Muscle of leg (tissue), 11 donors: Measurements from ENCODE around the gene CRACR2A. TPM values are rescaled to one million over a fixed set of nuclear protein-coding genes. Genes with fewer than 3 reads are reported as not detected.
A peak's percentile ranks its signal among the peaks of the same experiment; 100 is the strongest.

Source experiments
- DNase-seq: peaks from one replicate; pipeline ENCODE4 v3.0.0; 2013
- H3K27ac ChIP-seq: one replicate; pipeline ENCODE4 v1.5.1; 2013; ENCODE audit warnings: mild to moderate bottlenecking, low read length, control low read depth
- H3K27me3 ChIP-seq: one replicate; pipeline ENCODE4 v1.6.1; 2013; ENCODE audit warnings: low read length; ENCODE audit not compliant: control insufficient read depth, insufficient read depth
- H3K36me3 ChIP-seq: one replicate; pipeline ENCODE4 v1.6.1; 2013; ENCODE audit warnings: low read length; ENCODE audit not compliant: control insufficient read depth, insufficient read depth
- H3K4me1 ChIP-seq: one replicate; pipeline ENCODE4 v1.6.1; 2013; ENCODE audit warnings: low read length; ENCODE audit not compliant: control insufficient read depth, insufficient read depth
- H3K4me3 ChIP-seq: one replicate; pipeline ENCODE4 v1.5.1; 2013; ENCODE audit warnings: low read length, control low read depth
- H3K9me3 ChIP-seq: replicated peaks from 2 replicates; pipeline ENCODE4 v1.6.1; 2013; ENCODE audit warnings: low read depth, low read length; ENCODE audit not compliant: control insufficient read depth
- WGBS: methylation state at CpG from one replicate; pipeline ENCODE4 v1.1.5; 2013; ENCODE audit warnings: missing lambda C conversion rate; ENCODE audit not compliant: insufficient coverage; 5-methylcytosine and 5-hydroxymethylcytosine counted together
- polyA plus RNA-seq, 8 donors: library from polyadenylated mRNA; unstranded; fragments of 120-200 nt; gene quantifications; one replicate each; pipeline versions ENCODE4 v1.2.1 to v1.2.3, GENCODE V29; 2013; ENCODE audit warnings: inconsistent platforms in 1 of 8, low replicate concordance in 1 of 8; ENCODE audit not compliant: insufficient read length in 8 of 8, insufficient read depth in 1 of 8
- total RNA-seq: library from RNA; stranded (reverse); fragments of 120-200 nt; gene quantifications from one replicate; pipeline ENCODE4 v1.2.4, GENCODE V29; 2013

Gene CRACR2A
- total and polyA plus RNA-seq, 9 donors: 1.3 to 2.1 (median 1.5) TPM

GRCh38 chr12:3726456-3726855 lies 26.5 kb downstream of the CRACR2A start:
- Histone ChIP-seq H3K9me3 (no peaks in the 10 kb centered on the region), H3K4me3 (no peak overlapping the region), H3K36me3 (no peaks in the 10 kb centered on the region), H3K27me3 (no peaks in the 10 kb centered on the region), H3K4me1 (peaks cover 13% of the 10 kb centered on the region), H3K27ac (no peak overlapping the region)
- DNase-seq: no peak
- 71% methylated on average over 5 of the region's 6 CpGs for WGBS

GRCh38 chr12:3725388-3726115 lies 27.4 kb downstream of the CRACR2A start:
- no peaks in the 10 kb centered on the region for H3K27me3 ChIP-seq
- no peak overlapping the region for H3K27ac ChIP-seq
- H3K36me3 ChIP-seq: no peaks in the 10 kb centered on the region
- H3K4me3 ChIP-seq: no peak overlapping the region
- 30% methylated on average over 1 of the region's 6 CpGs for whole genome bisulfite sequencing
- DNase-seq: peak; percentile 78
- H3K4me1 ChIP-seq: peaks cover 13% of the 10 kb centered on the region
- no peaks in the 10 kb centered on the region for H3K9me3 ChIP-seq

- H3K4me1 ChIP-seq: peaks cover 13% of the 10 kb centered on the region
- no peak overlapping the region for H3K4me3 ChIP-seq
- H3K27ac ChIP-seq: no peak overlapping the region
- no peak for DNase-seq
- 83% methylated on average over 10 of the region's 14 CpGs for WGBS
- no peaks in the 10 kb centered on the region for H3K36me3 ChIP-seq
- no peaks in the 10 kb centered on the region for H3K9me3 ChIP-seq
- H3K27me3 ChIP-seq: no peaks in the 10 kb centered on the region
Observed at GRCh38 chr12:3723916-3724805, 28.7 kb downstream of the CRACR2A start.

DNA sequence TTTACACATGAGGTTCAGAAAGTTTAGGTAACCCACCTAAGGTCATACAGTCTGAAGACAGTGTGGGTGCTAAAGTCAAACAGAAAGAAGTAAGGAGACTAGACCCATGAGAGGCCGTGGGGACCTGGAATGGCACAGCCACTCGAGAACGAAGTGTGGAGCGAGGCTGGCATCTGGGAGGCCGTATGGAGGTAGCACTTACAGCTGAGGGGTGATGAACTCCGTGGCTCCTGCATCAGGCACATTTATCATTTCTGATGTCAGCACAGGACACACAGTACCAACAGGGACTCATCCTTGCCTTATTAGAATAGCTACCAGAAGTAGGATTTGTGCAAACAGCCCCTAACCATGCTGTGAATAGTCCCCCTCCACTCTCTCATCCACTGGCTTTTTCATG lies 30.5 kb downstream of the CRACR2A start:
- DNase-seq: no peak
- Histone ChIP-seq H3K9me3 (no peaks in the 10 kb centered on the region), H3K27ac (no peak overlapping the region), H3K27me3 (no peaks in the 10 kb centered on the region), H3K4me3 (no peak overlapping the region), H3K4me1 (peaks cover 7% of the 10 kb centered on the region), H3K36me3 (no peaks in the 10 kb centered on the region)
- 90% methylated on average over 6 of the region's 6 CpGs for WGBS

- no peak for DNase-seq
- peaks cover 7% of the 10 kb centered on the region for H3K4me1 ChIP-seq
- no peaks in the 10 kb centered on the region for H3K9me3 ChIP-seq
- H3K27me3 ChIP-seq: no peaks in the 10 kb centered on the region
- no peak overlapping the region for H3K27ac ChIP-seq
- H3K4me3 ChIP-seq: no peak overlapping the region
- WGBS: 67% methylated on average over 1 of the region's 4 CpGs
- no peaks in the 10 kb centered on the region for H3K36me3 ChIP-seq
Observed at GRCh38 chr12:3720772-3721171, 32.1 kb downstream of the CRACR2A start.

- H3K4me3 ChIP-seq: no peak overlapping the region
- 71% methylated on average over 4 of the region's 4 CpGs for WGBS
- no peak for DNase-seq
- H3K4me1 ChIP-seq: no peaks in the 10 kb centered on the region
- H3K27me3 ChIP-seq: no peaks in the 10 kb centered on the region
- H3K9me3 ChIP-seq: no peaks in the 10 kb centered on the region
- no peaks in the 10 kb centered on the region for H3K36me3 ChIP-seq
- H3K27ac ChIP-seq: no peak overlapping the region
Observed at GRCh38 chr12:3718100-3718499, 34.8 kb downstream of the CRACR2A start.

GRCh38 chr12:3717283-3717898 lies 35.5 kb downstream of the CRACR2A start:
- Histone ChIP-seq H3K9me3 (no peaks in the 10 kb centered on the region), H3K27me3 (no peaks in the 10 kb centered on the region), H3K36me3 (no peaks in the 10 kb centered on the region), H3K27ac (no peak overlapping the region), H3K4me3 (no peak overlapping the region), H3K4me1 (peaks cover 2% of the 10 kb centered on the region)
- no peak for DNase-seq
- 100% methylated on average over 1 of the region's 9 CpGs for WGBS

DNA sequence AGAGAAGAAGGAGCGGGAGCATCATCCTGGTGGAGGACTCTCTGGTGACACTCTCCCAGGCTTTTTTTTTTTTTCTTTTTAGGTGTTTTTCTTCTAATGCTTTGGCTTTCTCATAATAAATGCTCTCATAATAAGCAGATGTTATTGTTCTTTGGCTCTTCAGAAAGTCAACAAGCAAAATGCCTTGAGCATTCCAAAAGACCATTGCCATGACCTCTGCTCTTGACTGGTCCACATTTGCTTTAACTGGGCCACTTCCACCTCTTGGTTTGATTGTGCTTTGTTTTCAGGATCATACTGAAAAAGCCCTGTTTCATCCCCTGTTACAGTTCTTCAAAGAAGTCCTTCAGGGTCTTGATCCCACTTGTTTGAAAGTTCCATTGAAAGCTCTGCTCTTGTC lies 36.9 kb downstream of the CRACR2A start:
- H3K4me3 ChIP-seq: no peak overlapping the region
- DNase-seq: no peak
- H3K27ac ChIP-seq: no peak overlapping the region
- H3K9me3 ChIP-seq: no peaks in the 10 kb centered on the region
- H3K4me1 ChIP-seq: peaks cover 2% of the 10 kb centered on the region
- no peaks in the 10 kb centered on the region for H3K36me3 ChIP-seq
- WGBS: no CpG with 5 or more reads among the region's 1 CpG
- no peaks in the 10 kb centered on the region for H3K27me3 ChIP-seq

GRCh38 chr12:3713947-3714346 lies 39.0 kb downstream of the CRACR2A start:
- 80% methylated on average over 1 of the region's 2 CpGs for WGBS
- Histone ChIP-seq H3K9me3 (no peaks in the 10 kb centered on the region), H3K4me1 (peaks cover 2% of the 10 kb centered on the region), H3K27ac (no peak overlapping the region), H3K27me3 (no peaks in the 10 kb centered on the region), H3K4me3 (no peak overlapping the region), H3K36me3 (no peaks in the 10 kb centered on the region)
- no peak for DNase-seq

GRCh38 chr12:3713483-3713882 lies 39.4 kb downstream of the CRACR2A start:
- WGBS: 54% methylated on average over 2 of the region's 4 CpGs
- Histone ChIP-seq H3K27me3 (no peaks in the 10 kb centered on the region), H3K4me1 (peaks cover 2% of the 10 kb centered on the region), H3K9me3 (no peaks in the 10 kb centered on the region), H3K36me3 (no peaks in the 10 kb centered on the region), H3K27ac (no peak overlapping the region), H3K4me3 (no peak overlapping the region)
- no peak for DNase-seq
